Activated T-cell treated with anti-CD3 and anti-CD28 coated beads, Interleukin-2, amount 50 U/mL, for 72 hours (primary cell): ENCODE results near the gene PPP4R1. TPM values are rescaled to one million over a fixed set of nuclear protein-coding genes. Genes with fewer than 3 reads are reported as not detected.

Source experiments
- ATAC-seq, 2 donors: fragments of 150-1000 bp; cut with Tn5 transposase; replicated peaks in 1 of 2; 2 replicates each; pipeline ENCODE4 v1.10.0; 2021; ENCODE audit warnings: moderate library complexity in 2 of 2, mild to moderate bottlenecking in 1 of 2
- DNase-seq, 2 donors: peaks; one replicate each; pipeline ENCODE4 v3.0.0; 2021 to 2022; ENCODE audit warnings: mixed read lengths in 1 of 2
- H3K27ac Mint-ChIP-seq: one replicate; pipeline ENCODE4 v1.8.0; 2022; ENCODE audit warnings: mild to moderate bottlenecking, moderate library complexity, mixed read lengths
- H3K27me3 Mint-ChIP-seq: one replicate; pipeline ENCODE4 v1.8.0; 2022; ENCODE audit warnings: low read depth, mixed read lengths
- H3K36me3 Mint-ChIP-seq, 2 donors: one replicate each; pipeline ENCODE4 v1.8.0; 2022; ENCODE audit warnings: mixed read lengths in 2 of 2, mild to moderate bottlenecking in 1 of 2; ENCODE audit not compliant: insufficient read depth in 2 of 2
- H3K4me1 Mint-ChIP-seq: one replicate; pipeline ENCODE4 v1.8.0; 2022; ENCODE audit warnings: low read depth, mixed read lengths
- H3K4me3 Mint-ChIP-seq, 2 donors: one replicate each; pipeline ENCODE4 v1.8.0; 2022; ENCODE audit warnings: mild to moderate bottlenecking in 2 of 2, mixed read lengths in 2 of 2, moderate library complexity in 2 of 2
- H3K9me3 Mint-ChIP-seq, 2 donors: one replicate each; pipeline ENCODE4 v1.8.0; 2022; ENCODE audit warnings: mixed read lengths in 2 of 2
- total RNA-seq, 2 donors: library from RNA; stranded (reverse); gene quantifications; one replicate each; pipeline ENCODE4 v1.2.3, GENCODE V29; 2022

PPP4R1 gene
- total RNA-seq, 2 donors from 2014 or later = 17.5 to 23.7 TPM

DNA sequence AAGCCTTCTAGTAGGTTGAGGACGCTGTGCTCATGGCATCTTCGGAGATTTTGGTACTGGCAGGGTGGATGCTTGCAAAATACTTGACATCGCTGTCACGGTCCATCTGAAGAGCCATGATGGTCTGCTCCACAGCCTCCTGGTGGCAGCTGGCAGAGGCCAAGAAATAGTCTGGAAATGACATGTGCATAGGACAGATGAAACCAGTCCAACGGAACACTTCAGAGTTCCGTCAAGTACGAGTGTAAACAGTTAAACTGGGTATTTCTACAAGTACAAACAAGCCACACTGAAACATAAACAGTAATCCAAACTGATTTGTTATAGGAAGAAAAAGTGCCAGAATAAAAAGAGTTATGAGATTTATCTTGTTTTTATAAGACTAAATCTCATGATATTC, 66.6 kb downstream of the PPP4R1 start:
- no peak overlapping the region for H3K27ac Mint-ChIP-seq
- peaks cover 5 to 8% of the 10 kb centered on the region in 2 donors for H3K36me3 Mint-ChIP-seq

DNA sequence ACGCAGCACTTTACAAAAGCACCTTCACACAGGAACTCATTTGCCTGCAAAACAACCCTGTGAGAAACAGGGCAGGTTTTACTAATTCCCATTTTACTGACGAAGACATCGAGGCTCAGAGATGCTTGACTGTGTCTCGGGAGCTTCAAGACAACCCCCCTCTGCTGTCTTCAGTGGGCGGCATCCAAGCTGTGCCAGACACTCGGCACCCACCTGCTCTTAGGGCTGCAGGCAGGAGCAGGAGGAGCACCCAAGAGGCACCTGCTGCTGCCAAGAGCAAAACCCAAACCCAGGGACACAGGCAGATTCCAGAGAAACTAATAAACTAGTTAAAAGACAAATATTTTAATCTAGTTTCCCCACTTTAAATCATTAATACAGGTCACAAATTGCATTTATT, 67.9 kb downstream of the PPP4R1 start:
- Mint-ChIP-seq H3K27ac (peak overlapping the region; percentile 46), H3K9me3 (no peaks in the 10 kb centered on the region), H3K27me3 (no peaks in the 10 kb centered on the region), H3K4me3 (no peak overlapping the region), H3K36me3 (peaks cover 2 to 3% of the 10 kb centered on the region in 2 donors), H3K4me1 (no peaks in the 10 kb centered on the region)
- DNase-seq (no peak), ATAC-seq (no peak)

More for the DNA sequence above, 66.6 kb downstream of the PPP4R1 start:
- ATAC-seq (no peak), DNase-seq (no peak)
- Mint-ChIP-seq H3K4me3 (no peak overlapping the region), H3K4me1 (no peaks in the 10 kb centered on the region), H3K9me3 (no peaks in the 10 kb centered on the region), H3K27me3 (no peaks in the 10 kb centered on the region)

DNA sequence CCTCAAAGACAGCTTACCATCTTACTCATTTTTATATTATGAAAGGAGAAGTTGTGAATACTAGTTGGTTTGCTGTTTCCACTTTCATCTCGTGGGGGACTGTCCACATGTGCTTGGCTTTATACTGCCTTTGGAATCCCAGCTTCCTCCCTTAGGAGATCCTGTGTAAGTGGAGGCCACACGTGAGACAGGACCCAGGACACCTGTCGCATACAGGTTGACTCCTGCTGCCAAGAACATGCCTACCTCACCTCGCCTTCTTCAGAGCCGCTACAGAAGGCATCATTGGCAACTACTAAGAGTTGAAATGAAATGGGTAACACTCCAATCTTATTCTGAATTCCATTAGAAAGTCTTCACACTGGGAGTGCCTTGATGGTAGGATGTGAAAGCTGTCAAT, 69.3 kb downstream of the PPP4R1 start:
- Mint-ChIP-seq H3K36me3 (peaks cover 2 to 3% of the 10 kb centered on the region in 2 donors), H3K4me1 (no peaks in the 10 kb centered on the region), H3K4me3 (no peak overlapping the region), H3K27ac (no peak overlapping the region), H3K27me3 (no peaks in the 10 kb centered on the region), H3K9me3 (no peaks in the 10 kb centered on the region)
- DNase-seq (no peak), ATAC-seq (no peak)

DNA sequence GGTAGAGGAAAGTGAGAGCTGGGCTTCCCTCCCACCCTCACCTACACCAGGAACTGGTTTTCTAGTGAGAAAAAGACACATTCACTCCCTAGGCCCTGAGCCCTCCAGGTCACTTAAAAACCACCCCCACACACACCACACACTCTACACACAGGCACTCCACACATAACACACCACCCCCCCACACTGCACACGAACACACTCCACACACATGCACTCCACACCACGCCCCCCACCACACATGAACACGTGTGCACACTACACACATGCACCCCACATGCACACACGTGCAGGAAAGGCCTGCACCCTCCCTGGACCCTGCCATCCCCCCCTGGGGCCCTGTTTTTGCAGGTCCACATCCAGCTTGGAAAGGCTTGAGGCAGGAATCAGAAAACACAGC, 71.4 kb downstream of the PPP4R1 start:
- Mint-ChIP-seq H3K4me3 (no peak overlapping the region), H3K27me3 (no peaks in the 10 kb centered on the region), H3K4me1 (no peaks in the 10 kb centered on the region), H3K36me3 (peaks cover 0 to 2% of the 10 kb centered on the region in 2 donors), H3K27ac (no peak overlapping the region), H3K9me3 (no peaks in the 10 kb centered on the region)
- ATAC-seq (peak in 1 of 2 donors; percentile 20), DNase-seq (no peak)

DNA sequence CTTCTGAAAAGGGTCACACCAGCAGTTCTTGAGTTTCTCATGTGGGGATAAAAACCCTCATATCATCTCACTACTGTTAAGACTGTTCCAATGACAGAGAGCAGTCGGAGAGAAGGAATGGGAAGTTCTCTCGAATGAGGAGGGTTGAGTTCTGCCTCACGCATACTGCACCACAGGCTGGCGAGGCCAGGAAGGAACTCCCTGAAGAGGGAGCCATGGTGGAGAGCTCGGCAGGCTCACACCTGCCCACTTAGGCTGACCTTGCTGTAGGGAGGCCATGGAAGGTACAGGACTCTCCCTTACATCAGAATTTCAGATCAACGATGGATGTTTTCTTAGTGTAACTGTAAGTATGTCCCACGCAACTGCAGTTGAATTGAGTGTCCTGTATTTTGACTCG, 74.4 kb downstream of the PPP4R1 start:
- Mint-ChIP-seq H3K4me3 (no peak overlapping the region), H3K9me3 (no peaks in the 10 kb centered on the region), H3K36me3 (peaks cover 0 to 4% of the 10 kb centered on the region in 2 donors), H3K27me3 (no peaks in the 10 kb centered on the region), H3K4me1 (no peaks in the 10 kb centered on the region), H3K27ac (no peak overlapping the region)
- ATAC-seq = no peak
- DNase-seq = no peak

DNA sequence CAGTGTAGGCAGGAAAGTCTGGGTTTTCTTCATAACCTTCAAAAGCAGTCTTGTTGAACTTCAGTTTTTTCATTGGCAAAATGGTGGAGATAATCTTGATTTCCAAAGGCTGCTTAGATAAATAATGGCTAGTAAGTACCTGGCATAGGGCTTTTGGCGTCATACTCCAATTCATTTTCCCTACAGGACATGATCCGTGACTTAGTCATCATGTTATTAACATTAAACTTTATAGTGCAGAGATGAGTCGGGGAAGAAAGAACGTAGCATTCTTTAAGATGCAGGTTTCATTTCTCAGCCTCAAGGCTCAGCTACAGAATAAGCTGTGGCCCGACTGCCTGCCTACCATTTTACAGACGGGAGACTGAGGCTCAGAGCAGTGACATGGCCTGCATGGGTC, 75.1 kb downstream of the PPP4R1 start:
- DNase-seq (no peak), ATAC-seq (no peak)
- Mint-ChIP-seq H3K4me1 (no peaks in the 10 kb centered on the region), H3K36me3 (peaks cover 0 to 8% of the 10 kb centered on the region in 2 donors), H3K9me3 (no peaks in the 10 kb centered on the region), H3K27me3 (no peaks in the 10 kb centered on the region), H3K27ac (no peak overlapping the region), H3K4me3 (no peak overlapping the region)

DNA sequence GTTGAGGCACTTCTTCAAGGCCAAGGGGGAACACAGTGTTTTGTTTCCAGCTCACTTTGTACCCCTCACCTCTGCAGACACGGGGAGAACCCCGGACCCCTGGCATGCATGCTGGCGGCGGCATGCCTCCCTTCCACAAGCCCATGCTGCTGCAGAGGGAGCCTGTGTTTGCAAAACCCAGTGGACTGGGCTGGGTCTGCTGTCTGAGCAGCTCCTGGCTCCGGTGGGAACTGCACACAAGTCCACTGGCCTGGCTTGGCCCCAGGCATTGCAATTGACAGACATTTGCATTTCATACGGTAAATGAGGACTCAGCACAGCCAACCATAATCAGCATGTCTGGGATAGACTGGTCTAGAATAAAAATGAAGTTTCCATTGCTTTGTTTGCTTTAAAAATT, 76.7 kb downstream of the PPP4R1 start:
- Mint-ChIP-seq H3K9me3 (no peaks in the 10 kb centered on the region), H3K27ac (no peak overlapping the region), H3K4me3 (no peak overlapping the region), H3K4me1 (no peaks in the 10 kb centered on the region), H3K27me3 (no peaks in the 10 kb centered on the region), H3K36me3 (peaks cover 0 to 9% of the 10 kb centered on the region in 2 donors)
- DNase-seq (no peak), ATAC-seq (no peak)

DNA sequence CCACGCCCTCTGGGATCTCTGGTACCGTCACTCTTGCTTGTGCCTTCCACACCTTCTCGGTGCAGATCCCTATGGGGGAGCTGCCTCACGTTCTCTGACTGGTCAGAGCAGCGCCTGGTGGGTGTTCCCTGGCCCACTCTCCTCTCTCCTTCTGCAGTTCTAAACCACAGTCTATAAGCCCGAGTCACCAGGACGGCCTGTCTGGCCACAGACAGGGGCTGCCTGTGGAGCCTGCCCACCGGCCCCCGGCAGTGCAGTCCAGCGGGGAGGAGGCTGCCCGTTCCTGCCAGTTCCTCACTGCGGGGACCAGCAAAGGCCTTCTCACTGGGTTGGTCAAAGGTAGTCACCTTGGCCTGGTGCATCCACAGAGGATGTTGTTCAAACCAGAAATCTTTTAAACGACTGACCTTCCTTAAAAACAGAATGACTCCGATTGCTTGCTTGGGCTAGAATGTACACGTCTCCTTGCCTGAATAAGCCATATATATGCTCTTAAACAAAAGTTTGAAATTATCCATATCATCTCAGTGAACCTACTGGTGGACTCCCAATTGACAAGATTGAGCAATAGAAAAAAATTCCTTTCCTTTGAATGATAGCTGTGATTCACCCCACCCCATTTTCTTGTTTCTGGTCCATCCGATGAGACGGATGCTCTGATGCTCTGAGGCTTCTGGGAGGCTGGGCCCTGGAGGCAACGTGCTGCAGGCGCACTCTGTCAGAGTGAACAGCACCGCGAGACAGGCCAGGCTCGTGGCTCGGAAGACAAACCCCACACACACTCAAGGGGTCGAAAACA, 77.8 kb downstream of the PPP4R1 start:
- H3K4me3 Mint-ChIP-seq = no peak overlapping the region
- H3K27ac Mint-ChIP-seq = no peak overlapping the region
- H3K27me3 Mint-ChIP-seq = no peaks in the 10 kb centered on the region
- DNase-seq = no peak
- H3K4me1 Mint-ChIP-seq = no peaks in the 10 kb centered on the region
- H3K9me3 Mint-ChIP-seq = no peaks in the 10 kb centered on the region
- ATAC-seq = no peak
- H3K36me3 Mint-ChIP-seq = peaks cover 0 to 9% of the 10 kb centered on the region in 2 donors

DNA sequence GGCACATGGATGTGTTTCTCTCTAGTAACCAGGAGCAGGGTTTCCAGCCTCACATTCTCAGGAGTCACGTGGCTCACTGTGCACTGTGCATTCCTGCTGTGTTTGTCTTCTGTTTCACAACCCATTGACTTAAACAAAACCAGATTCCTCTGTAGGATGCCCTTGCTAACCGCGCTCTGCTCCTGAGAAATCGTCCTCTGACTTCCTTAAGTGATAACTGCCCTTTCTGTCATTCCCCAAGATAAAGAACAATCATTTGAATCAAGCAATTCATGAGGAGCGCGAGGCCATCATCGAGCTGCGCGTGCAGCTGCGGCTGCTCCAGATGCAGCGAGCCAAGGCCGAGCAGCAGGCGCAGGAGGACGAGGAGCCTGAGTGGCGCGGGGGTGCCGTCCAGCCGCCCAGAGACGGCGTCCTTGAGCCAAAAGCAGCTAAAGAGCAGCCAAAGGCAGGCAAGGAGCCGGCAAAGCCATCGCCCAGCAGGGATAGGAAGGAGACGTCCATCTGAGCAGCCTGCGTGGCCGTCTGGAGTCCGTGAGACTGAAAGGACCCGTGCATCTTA, 78.8 kb downstream of the PPP4R1 start:
- ATAC-seq = no peak
- no peaks in the 10 kb centered on the region for H3K9me3 Mint-ChIP-seq
- no peaks in the 10 kb centered on the region for H3K4me1 Mint-ChIP-seq
- peaks cover 0 to 11% of the 10 kb centered on the region in 2 donors for H3K36me3 Mint-ChIP-seq
- no peak overlapping the region for H3K27ac Mint-ChIP-seq
- H3K4me3 Mint-ChIP-seq = no peak overlapping the region
- no peak for DNase-seq
- no peaks in the 10 kb centered on the region for H3K27me3 Mint-ChIP-seq

DNA sequence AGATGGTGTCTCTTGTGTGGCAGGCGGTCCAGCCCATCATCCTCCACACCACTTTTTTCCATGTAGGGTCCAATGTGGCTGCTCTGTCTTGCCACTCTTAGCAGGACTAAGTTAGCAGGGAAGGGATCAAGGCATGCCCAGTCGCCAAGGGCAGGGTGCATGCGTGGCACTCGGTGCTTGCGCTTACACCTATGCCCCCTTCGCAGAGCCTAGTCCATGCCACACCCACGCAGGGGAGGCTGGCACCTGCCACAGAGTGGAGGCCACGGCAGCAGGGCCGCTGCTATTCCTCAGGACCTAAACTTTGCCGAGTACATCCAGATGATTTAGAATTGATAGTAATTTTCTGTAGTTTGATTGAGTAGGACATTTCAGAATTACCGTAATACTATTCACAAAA, 79.5 kb downstream of the PPP4R1 start:
- H3K36me3 Mint-ChIP-seq = peaks cover 0 to 13% of the 10 kb centered on the region in 2 donors
- no peak for DNase-seq
- H3K9me3 Mint-ChIP-seq = no peaks in the 10 kb centered on the region
- no peaks in the 10 kb centered on the region for H3K4me1 Mint-ChIP-seq
- H3K4me3 Mint-ChIP-seq = no peak overlapping the region
- no peaks in the 10 kb centered on the region for H3K27me3 Mint-ChIP-seq
- no peak for ATAC-seq
- H3K27ac Mint-ChIP-seq = no peak overlapping the region

DNA sequence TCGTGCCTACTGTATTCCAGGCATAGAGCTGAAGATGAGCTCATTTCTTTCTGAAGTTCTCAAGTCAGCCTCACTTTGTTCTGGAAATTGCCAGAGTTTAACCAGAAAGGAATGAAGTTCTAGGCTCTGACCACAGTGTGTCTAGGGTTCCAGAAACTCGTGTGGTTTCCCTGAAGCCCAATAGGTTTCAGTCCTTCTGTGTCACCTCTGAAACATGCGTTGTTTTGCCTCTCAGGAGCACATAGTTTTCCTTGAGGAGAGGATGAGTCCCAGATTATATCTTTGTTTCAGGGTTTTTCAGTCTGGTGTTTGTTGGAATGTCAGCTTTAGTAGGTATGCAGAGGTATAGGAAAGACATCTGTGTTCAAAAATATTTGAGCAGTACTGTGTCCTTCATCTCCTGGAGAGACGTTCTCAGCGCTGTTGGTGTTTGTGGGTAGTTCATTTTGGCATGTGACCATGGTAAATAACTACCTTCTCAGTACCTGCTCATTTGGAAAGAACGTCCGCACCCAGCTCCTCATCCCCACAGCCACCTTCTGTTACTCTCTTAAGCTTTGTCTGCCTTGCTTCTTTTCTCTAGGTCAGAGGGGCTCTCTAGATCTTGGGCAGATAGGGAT, 82.5 kb downstream of the PPP4R1 start:
- no peaks in the 10 kb centered on the region for H3K27me3 Mint-ChIP-seq
- ATAC-seq (no peak), DNase-seq (no peak)
- no peak overlapping the region for H3K4me3 Mint-ChIP-seq
- no peak overlapping the region for H3K27ac Mint-ChIP-seq
- H3K4me1 Mint-ChIP-seq = no peaks in the 10 kb centered on the region
- H3K9me3 Mint-ChIP-seq = no peaks in the 10 kb centered on the region
- peaks cover 0 to 26% of the 10 kb centered on the region in 2 donors for H3K36me3 Mint-ChIP-seq

DNA sequence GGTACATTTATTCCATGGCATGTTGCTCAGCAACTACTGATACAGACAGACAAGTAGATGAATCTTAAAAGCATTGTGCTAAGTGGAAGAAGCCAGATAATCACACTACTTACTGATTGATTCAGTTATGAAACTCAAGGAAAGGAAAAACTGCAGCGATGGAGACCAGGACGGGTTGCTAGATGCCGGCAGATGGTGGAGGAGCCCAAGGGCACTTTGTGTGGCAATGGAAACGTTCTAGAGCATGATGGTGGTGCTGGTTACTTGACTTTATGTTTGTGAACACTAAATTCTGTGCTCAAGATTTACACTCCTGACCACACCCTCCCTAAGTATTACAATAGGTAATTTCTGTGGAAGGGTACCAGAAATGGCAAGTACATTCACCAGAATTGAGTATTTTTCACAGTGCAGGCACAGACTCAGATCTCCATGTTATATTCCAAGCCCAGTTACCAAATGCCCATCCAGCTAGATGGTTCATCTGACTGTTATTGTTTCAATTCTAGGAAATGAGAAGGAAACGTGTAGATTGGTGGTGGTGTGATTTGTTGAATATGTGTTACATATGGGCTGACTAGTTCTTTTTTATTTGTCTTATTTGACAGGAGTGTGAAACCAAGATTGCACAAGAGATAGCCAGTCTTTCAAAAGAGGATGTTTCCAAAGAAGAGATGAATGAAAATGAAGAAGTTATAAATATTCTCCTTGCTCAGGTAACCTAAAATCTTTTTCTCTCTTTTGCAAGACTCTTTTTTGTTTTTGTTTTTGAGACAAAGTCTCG, 83.9 kb downstream of the PPP4R1 start:
- no peak overlapping the region for H3K27ac Mint-ChIP-seq
- ATAC-seq (no peak), DNase-seq (no peak)
- no peak overlapping the region for H3K4me3 Mint-ChIP-seq
- H3K9me3 Mint-ChIP-seq = no peaks in the 10 kb centered on the region
- no peaks in the 10 kb centered on the region for H3K27me3 Mint-ChIP-seq
- peaks cover 0 to 23% of the 10 kb centered on the region in 2 donors for H3K36me3 Mint-ChIP-seq
- H3K4me1 Mint-ChIP-seq = no peaks in the 10 kb centered on the region

DNA sequence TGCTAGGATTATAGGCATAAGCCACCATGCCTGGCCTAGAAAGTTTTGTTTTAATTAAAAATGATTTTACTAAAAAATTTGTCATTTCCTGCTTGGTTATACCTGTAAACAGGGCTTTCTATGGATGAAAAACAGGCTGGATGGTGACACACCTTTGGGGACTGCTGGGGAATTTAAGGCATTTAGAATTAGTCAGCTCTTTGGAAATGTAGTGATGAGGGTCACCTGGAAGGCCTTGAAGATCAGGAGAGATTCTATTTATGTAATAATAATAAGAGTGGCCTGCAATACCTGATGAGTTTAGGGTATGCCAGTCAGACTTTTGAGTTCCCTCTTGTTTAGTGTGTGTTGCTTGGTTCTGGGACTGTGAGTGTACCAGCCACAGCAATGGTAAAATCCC, 87.9 kb downstream of the PPP4R1 start:
- peaks cover 0 to 18% of the 10 kb centered on the region in 2 donors for H3K36me3 Mint-ChIP-seq
- H3K9me3 Mint-ChIP-seq = no peaks in the 10 kb centered on the region

More for the DNA sequence above, 87.9 kb downstream of the PPP4R1 start:
- no peak overlapping the region for H3K4me3 Mint-ChIP-seq
- no peaks in the 10 kb centered on the region for H3K4me1 Mint-ChIP-seq
- no peak for ATAC-seq
- H3K27me3 Mint-ChIP-seq = no peaks in the 10 kb centered on the region
- no peak overlapping the region for H3K27ac Mint-ChIP-seq
- no peak for DNase-seq
